Mesenchymal stem cell (in vitro differentiated cells and primary cell): Measurements from ENCODE around the gene GPATCH2L.

Source experiments
- DNase-seq: peaks from one replicate; pipeline ENCODE4 v3.0.0-alpha.2; 2013
- H2AFZ ChIP-seq: one replicate; pipeline ENCODE4 v1.6.1; 2013; ENCODE audit warnings: low read depth, mild to moderate bottlenecking, control low read depth, inconsistent platforms, low read length, moderate library complexity
- H2AK5ac ChIP-seq: 2 replicates; pipeline ENCODE4 v1.6.1; 2013; ENCODE audit warnings: low read length, moderate library complexity, mild to moderate bottlenecking, inconsistent platforms; ENCODE audit not compliant: severe bottlenecking
- H2BK120ac ChIP-seq: one replicate; pipeline ENCODE4 v1.6.1; 2013; ENCODE audit warnings: low read depth, mild to moderate bottlenecking, inconsistent platforms, low read length, moderate library complexity
- H2BK12ac ChIP-seq, 2 experiments: one replicate each; pipeline ENCODE4 v1.6.1; 2013; ENCODE audit warnings: inconsistent platforms in 2 of 2, low read length in 2 of 2, mild to moderate bottlenecking in 2 of 2, moderate library complexity in 2 of 2, control low read depth in 1 of 2
- H2BK15ac ChIP-seq: one replicate; pipeline ENCODE4 v1.6.1; 2013; ENCODE audit warnings: mild to moderate bottlenecking, low read depth, inconsistent platforms; ENCODE audit not compliant: poor library complexity, severe bottlenecking
- H2BK5ac ChIP-seq: 2 replicates; pipeline ENCODE4 v1.6.1; 2013; ENCODE audit warnings: low read depth, mild to moderate bottlenecking, low read length, control low read depth, inconsistent platforms; ENCODE audit not compliant: poor library complexity, severe bottlenecking
- H3K14ac ChIP-seq, 2 experiments: one replicate each; pipeline ENCODE4 v1.6.1; 2013; ENCODE audit warnings: inconsistent platforms in 2 of 2, low read length in 2 of 2, control low read depth in 1 of 2, mild to moderate bottlenecking in 1 of 2, moderate library complexity in 1 of 2
- H3K18ac ChIP-seq, 2 experiments: one replicate each; pipeline ENCODE4 v1.6.1; 2013; ENCODE audit warnings: inconsistent platforms in 2 of 2, low read length in 2 of 2, control low read depth in 1 of 2, low read depth in 1 of 2, mild to moderate bottlenecking in 1 of 2
- H3K23ac ChIP-seq, 2 experiments: one replicate each; pipeline ENCODE4 v1.6.1; 2013; ENCODE audit warnings: inconsistent platforms in 2 of 2, low read length in 2 of 2, mild to moderate bottlenecking in 2 of 2, moderate library complexity in 2 of 2, control low read depth in 1 of 2
- H3K27ac ChIP-seq: 2 replicates; pipeline ENCODE4 v1.5.1; 2013; ENCODE audit warnings: mild to moderate bottlenecking, moderate library complexity, low read length, control low read depth, inconsistent platforms; ENCODE audit not compliant: poor library complexity, severe bottlenecking
- H3K27me3 ChIP-seq, 2 experiments: 2 replicates each; pipeline versions ENCODE4 v1.6.1 to v1.7.0; 2013; ENCODE audit warnings: low read length in 2 of 2, mild to moderate bottlenecking in 2 of 2, moderate library complexity in 2 of 2, control low read depth in 1 of 2, inconsistent platforms in 1 of 2; ENCODE audit not compliant: control insufficient read depth in 1 of 2, insufficient read depth in 1 of 2
- H3K36me3 ChIP-seq, 2 experiments: 2 replicates each; pipeline versions ENCODE4 v1.6.1 to v1.7.0; 2013; ENCODE audit warnings: low read length in 2 of 2, control low read depth in 1 of 2, inconsistent platforms in 1 of 2, low read depth in 1 of 2, mild to moderate bottlenecking in 1 of 2; ENCODE audit not compliant: insufficient read depth in 2 of 2, control insufficient read depth in 1 of 2
- H3K4ac ChIP-seq, 2 experiments: one replicate each; pipeline ENCODE4 v1.6.1; 2013; ENCODE audit warnings: inconsistent platforms in 2 of 2, low read length in 2 of 2, mild to moderate bottlenecking in 2 of 2, moderate library complexity in 2 of 2, control low read depth in 1 of 2, low read depth in 1 of 2
- H3K4me1 ChIP-seq: 2 replicates; pipeline ENCODE4 v1.6.1; 2013; ENCODE audit warnings: low read depth, low read length, control low read depth; ENCODE audit not compliant: control insufficient read depth, insufficient read depth
- H3K4me2 ChIP-seq: 2 replicates; pipeline ENCODE4 v1.6.1; 2013; ENCODE audit warnings: low read length, mild to moderate bottlenecking, inconsistent platforms; ENCODE audit not compliant: poor library complexity, severe bottlenecking
- H3K4me3 ChIP-seq, 2 experiments: 2 replicates each; pipeline versions ENCODE4 v1.5.1 to v1.7.0; 2013; ENCODE audit warnings: low read length in 2 of 2, mild to moderate bottlenecking in 2 of 2, control low read depth in 1 of 2, low read depth in 1 of 2; ENCODE audit not compliant: insufficient read depth in 1 of 2
- H3K79me1 ChIP-seq: replicated peaks from 2 replicates; pipeline ENCODE4 v1.6.1; 2013; ENCODE audit warnings: mild to moderate bottlenecking, control low read depth, low read length, inconsistent platforms; ENCODE audit not compliant: poor library complexity, severe bottlenecking
- H3K9ac ChIP-seq: 2 replicates; pipeline ENCODE4 v1.7.0; 2013; ENCODE audit warnings: mild to moderate bottlenecking, low read length, moderate library complexity
- H3K9me3 ChIP-seq: 2 replicates; pipeline ENCODE4 v1.7.0; 2013; ENCODE audit warnings: mild to moderate bottlenecking, low read length; ENCODE audit not compliant: control insufficient read depth
- H4K8ac ChIP-seq: one replicate; pipeline ENCODE4 v1.6.1; 2013; ENCODE audit warnings: inconsistent platforms, mild to moderate bottlenecking, low read length, moderate library complexity
- H4K91ac ChIP-seq: one replicate; pipeline ENCODE4 v1.6.1; 2013; ENCODE audit warnings: mild to moderate bottlenecking, low read length, inconsistent platforms
- WGBS: methylation state at CpG from one replicate; pipeline ENCODE4 v1.1.7; 2013; ENCODE audit warnings: mixed read lengths; 5-methylcytosine and 5-hydroxymethylcytosine counted together

The GPATCH2L gene

GRCh38 chr14:76109087-76109880 is 42.4 kb upstream of the GPATCH2L start:
- no peaks in the 10 kb centered on the region for H3K36me3 ChIP-seq
- H3K79me1 ChIP-seq, result no peaks in the 10 kb centered on the region
- H2BK12ac ChIP-seq, result no peak overlapping the region
- no peak overlapping the region for H4K8ac ChIP-seq
- H2BK15ac ChIP-seq, result no peak overlapping the region
- no peak overlapping the region for H3K23ac ChIP-seq
- peaks cover 40 to 45% of the 10 kb centered on the region in 2 experiments for H3K27me3 ChIP-seq
- H3K14ac ChIP-seq, result no peak overlapping the region
- H3K4me3 ChIP-seq, result no peak overlapping the region
- no peak overlapping the region for H3K4ac ChIP-seq
- H2BK5ac ChIP-seq, result no peak overlapping the region
- no peak overlapping the region for H3K18ac ChIP-seq
- H3K4me2 ChIP-seq, result no peak overlapping the region
- H2AK5ac ChIP-seq, result no peak overlapping the region
- H3K27ac ChIP-seq, result no peak overlapping the region
- no peak overlapping the region for H3K9ac ChIP-seq
- no peak overlapping the region for H2AFZ ChIP-seq
- no peak for DNase-seq
- no peak overlapping the region for H4K91ac ChIP-seq
- H2BK120ac ChIP-seq, result no peak overlapping the region
- H3K9me3 ChIP-seq, result peaks cover 4% of the 10 kb centered on the region
- 74% methylated on average over 13 of the region's 14 CpGs for WGBS
- no peaks in the 10 kb centered on the region for H3K4me1 ChIP-seq

- no peaks in the 10 kb centered on the region for H3K4me1 ChIP-seq
- peak overlapping the region in 1 of 2 experiments; percentile 3 for H3K4me3 ChIP-seq
- H3K4ac ChIP-seq, result no peak overlapping the region
- 54% methylated on average over 22 of the region's 22 CpGs for WGBS
- H4K91ac ChIP-seq, result peak overlapping the region; percentile 25
- no peak overlapping the region for H3K18ac ChIP-seq
- no peak overlapping the region for H2BK5ac ChIP-seq
- H2BK15ac ChIP-seq, result no peak overlapping the region
- no peak overlapping the region for H2BK120ac ChIP-seq
- no peak overlapping the region for H3K4me2 ChIP-seq
- H2AK5ac ChIP-seq, result no peak overlapping the region
- no peak for DNase-seq
- H3K79me1 ChIP-seq, result no peaks in the 10 kb centered on the region
- no peak overlapping the region for H2BK12ac ChIP-seq
- no peak overlapping the region for H3K23ac ChIP-seq
- H3K9me3 ChIP-seq, result peaks cover 14% of the 10 kb centered on the region
- no peak overlapping the region for H2AFZ ChIP-seq
- no peak overlapping the region for H3K9ac ChIP-seq
- H3K36me3 ChIP-seq, result no peaks in the 10 kb centered on the region
- H3K14ac ChIP-seq, result no peak overlapping the region
- peaks cover 29 to 41% of the 10 kb centered on the region in 2 experiments for H3K27me3 ChIP-seq
- no peak overlapping the region for H4K8ac ChIP-seq
- no peak overlapping the region for H3K27ac ChIP-seq
These were observed 38.7 kb upstream of the GPATCH2L start for GRCh38 chr14:76112889-76113624.

GRCh38 chr14:76113691-76114090 is 38.0 kb upstream of the GPATCH2L start:
- Histone ChIP-seq H2BK15ac (no peak overlapping the region), H3K14ac (no peak overlapping the region), H2BK12ac (no peak overlapping the region), H3K18ac (no peak overlapping the region), H3K4me2 (no peak overlapping the region), H2AK5ac (no peak overlapping the region), H2BK5ac (no peak overlapping the region), H3K4me1 (no peaks in the 10 kb centered on the region), H3K9ac (no peak overlapping the region), H3K36me3 (no peaks in the 10 kb centered on the region), H3K4me3 (no peak overlapping the region), H3K27ac (no peak overlapping the region), H4K91ac (no peak overlapping the region), H3K79me1 (no peaks in the 10 kb centered on the region), H3K4ac (no peak overlapping the region), H2AFZ (no peak overlapping the region), H3K23ac (no peak overlapping the region), H2BK120ac (no peak overlapping the region), H4K8ac (no peak overlapping the region), H3K9me3 (peaks cover 14% of the 10 kb centered on the region), H3K27me3 (peaks cover 29 to 39% of the 10 kb centered on the region in 2 experiments)
- WGBS, result 57% methylated on average over 8 of the region's 8 CpGs
- no peak for DNase-seq

GRCh38 chr14:76115010-76115422 is 36.7 kb upstream of the GPATCH2L start:
- no peaks in the 10 kb centered on the region for H3K36me3 ChIP-seq
- no peak overlapping the region for H3K14ac ChIP-seq
- no peak overlapping the region for H3K18ac ChIP-seq
- no peak overlapping the region for H3K4me2 ChIP-seq
- peaks cover 24 to 39% of the 10 kb centered on the region in 2 experiments for H3K27me3 ChIP-seq
- no peaks in the 10 kb centered on the region for H3K4me1 ChIP-seq
- no peak overlapping the region for H4K91ac ChIP-seq
- no peak for DNase-seq
- H2BK120ac ChIP-seq, result no peak overlapping the region
- H3K9ac ChIP-seq, result no peak overlapping the region
- H2BK5ac ChIP-seq, result no peak overlapping the region
- H3K4me3 ChIP-seq, result no peak overlapping the region
- no peak overlapping the region for H2AK5ac ChIP-seq
- H3K79me1 ChIP-seq, result no peaks in the 10 kb centered on the region
- no peak overlapping the region for H2AFZ ChIP-seq
- no peak overlapping the region for H3K27ac ChIP-seq
- H3K4ac ChIP-seq, result no peak overlapping the region
- no peak overlapping the region for H3K23ac ChIP-seq
- H3K9me3 ChIP-seq, result peaks cover 14% of the 10 kb centered on the region
- H2BK12ac ChIP-seq, result no peak overlapping the region
- no peak overlapping the region for H2BK15ac ChIP-seq
- WGBS, result 73% methylated on average over 1 of the region's 2 CpGs
- no peak overlapping the region for H4K8ac ChIP-seq
